Uterus (tissue), 2 donors: Measurements from ENCODE around the gene PDLIM5.

ENCODE experiments used
- CTCF ChIP-seq, 4 experiments: fragments of 200-600 bp in 2 of 4; fragments of 450-650 bp in 2 of 4; sonication (generic) in 2 of 4; IDR thresholded peaks; one replicate each; pipeline ENCODE4 v1.5.1; 2016 to 2019; ENCODE audit warnings: antibody characterized with exemption in 4 of 4, mild to moderate bottlenecking in 2 of 4, moderate library complexity in 1 of 4
- POLR2A ChIP-seq, 2 donors: fragments of 450-650 bp; IDR thresholded peaks; one replicate each; pipeline ENCODE4 v1.6.1; 2016; ENCODE audit warnings: antibody characterized with exemption in 2 of 2, mild to moderate bottlenecking in 1 of 2, moderate library complexity in 1 of 2

DNA sequence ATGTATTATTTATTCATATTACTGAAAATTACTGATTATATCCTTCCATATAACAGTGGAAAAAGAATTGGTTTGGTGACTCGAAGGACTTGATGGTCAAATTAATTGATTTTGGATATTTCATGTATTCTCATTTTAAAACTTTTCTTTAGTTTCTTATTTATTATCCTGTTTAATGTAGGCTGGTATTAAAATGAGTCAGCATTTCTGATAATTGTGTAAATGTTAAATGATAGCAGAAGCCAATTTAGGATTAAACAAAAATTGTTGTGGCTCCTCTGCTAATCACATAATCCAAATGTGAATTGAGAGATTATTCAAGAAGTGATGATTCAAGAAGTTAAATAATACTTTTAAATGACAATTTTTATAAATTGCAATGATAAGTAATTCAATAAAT, 38.7 kb downstream of the PDLIM5 start:
- no peak for TF ChIP-seq CTCF (IDR thresholded peaks at IDR 0.05)
- no peak for TF ChIP-seq POLR2A (IDR thresholded peaks at IDR 0.05)
